Fibroblast of villous mesenchyme (primary cell): Measurements from ENCODE around the gene KNG1. TPM values are rescaled to one million over a fixed set of nuclear protein-coding genes. Genes with fewer than 3 reads are reported as not detected.

ENCODE experiments used
- small RNA-seq: library from RNA; depleted of rRNA; stranded (forward); fragments of <200 nt; gene quantifications from one replicate; pipeline ENCODE3, GENCODE V24; 2012
- total RNA-seq: library from RNA; depleted of rRNA; stranded (reverse); fragments of >200 nt; gene quantifications from 2 replicates; pipeline ENCODE4 v1.2.3, GENCODE V29; 2012

The KNG1 gene
- total RNA-seq, 1 donor = not detected

Small RNA genes lying within 50 kb of the gene (small RNA-seq; reads per million reads assigned to genes)
- gene RF00092 (not detected), gene RNU6-1105P (not detected), gene SNORA4 (not detected), gene SNORA63 (not detected), gene SNORA81 (not detected), gene SNORD2 (not detected)

Other genes with a start within 250 kb of the KNG1 start
- gene CRYGS, start 173.0 kb upstream of the KNG1 start, total RNA-seq = 0.86 and 1.6 TPM in 2 replicates
- gene TBCCD1, start 150.0 kb upstream of the KNG1 start, total RNA-seq = 10.3 and 25.9 TPM in 2 replicates
- gene DNAJB11, start 146.6 kb upstream of the KNG1 start, total RNA-seq = 40.9 and 60.5 TPM in 2 replicates
- not detected in 2 replicates for gene AHSG, start 104.3 kb upstream of the KNG1 start, total RNA-seq
- not detected in 2 replicates for gene FETUB, start 77.0 kb upstream of the KNG1 start, total RNA-seq
- not detected in 2 replicates for gene HRG, start 51.3 kb upstream of the KNG1 start, total RNA-seq
- 319 and 691 TPM in 2 replicates for gene EIF4A2, start 66.2 kb downstream of the KNG1 start, total RNA-seq
- 19.3 and 25.5 TPM in 2 replicates for gene RFC4, start 89.1 kb downstream of the KNG1 start, total RNA-seq
- gene ADIPOQ, start 125.4 kb downstream of the KNG1 start, total RNA-seq = not detected in 2 replicates
- 1.3 and 1.6 TPM in 2 replicates for gene ST6GAL1, start 213.2 kb downstream of the KNG1 start, total RNA-seq